GM19240 (cell line): ENCODE data around the gene HINT1.
"Not testable (repeated sequence)": the region's sequence is repeated elsewhere in the genome, so short reads cannot be mapped to it uniquely, and the experiment has no call there.

Experiments
- DNase-seq: peaks from one replicate; pipeline ENCODE4 v3.0.0; 2011; ENCODE audit warnings: low spot score; ENCODE audit not compliant: insufficient read length

The HINT1 gene

DNA sequence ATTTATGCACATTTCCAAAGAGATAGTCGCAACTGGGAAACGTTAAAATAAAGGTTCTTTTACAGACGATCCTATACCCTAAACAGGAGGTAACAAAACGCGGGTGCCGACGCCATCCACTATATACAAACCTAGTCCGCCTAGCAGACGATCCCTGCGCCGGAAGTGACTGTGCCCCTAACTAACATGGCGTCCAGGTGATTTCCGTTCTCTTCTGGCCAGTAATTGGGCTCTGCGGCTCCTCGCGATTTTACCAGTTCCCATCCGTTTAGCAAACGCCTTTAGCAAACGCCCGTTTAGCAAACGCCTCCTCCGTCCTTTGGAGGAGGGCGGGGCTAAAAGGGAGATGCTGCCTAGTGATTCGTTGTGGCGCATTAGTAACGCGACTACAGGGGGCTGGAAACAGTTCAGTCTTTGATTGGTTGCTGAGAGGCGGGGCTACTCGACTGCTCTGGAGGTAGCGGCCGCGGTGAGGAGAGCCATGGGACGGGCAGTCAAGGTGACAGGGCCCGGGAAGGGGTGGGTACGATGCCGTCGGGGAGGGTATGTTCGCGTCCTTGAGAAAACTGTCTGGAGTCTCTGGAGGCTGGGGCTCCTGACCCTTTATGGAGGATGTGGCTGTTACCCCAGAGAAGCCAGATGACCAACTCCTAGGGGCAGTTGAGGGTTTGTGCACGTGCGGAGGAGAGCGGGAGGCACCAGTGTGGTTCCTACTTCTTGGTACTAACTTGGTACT is 5.7 kb upstream of the HINT1 start, which contains the start of gene LYRM7:
LYRM7 (plus strand) TSS at position 405 of the 736 bp plus-strand sequence; CDS start at position 482, 77 bp downstream.
- peak; percentile 75 for DNase-seq

- DNase-seq, result no peak
Measured at GRCh38 chr5:131169810-131170539, 4.9 kb upstream of the HINT1 start.

DNA sequence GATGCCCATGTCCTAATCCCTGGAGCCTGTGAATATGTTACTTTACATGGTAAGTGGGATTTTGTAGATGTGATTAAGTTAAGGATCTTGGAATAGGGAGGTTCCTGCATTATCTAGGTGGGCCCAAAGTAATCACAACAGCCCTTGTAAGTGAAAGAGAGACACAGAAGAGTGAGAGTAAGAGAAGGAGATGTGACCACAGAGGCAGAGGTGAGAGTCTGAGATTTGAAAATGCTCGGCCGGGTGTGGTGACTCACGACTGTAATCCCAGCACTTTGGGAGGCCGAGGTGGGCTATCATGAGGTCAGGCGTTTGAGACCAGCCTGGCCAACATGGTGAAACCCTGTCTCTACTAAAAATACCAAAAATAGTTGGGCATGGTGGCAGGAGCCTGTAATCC is 2.6 kb upstream of the HINT1 start:
- DNase-seq, result no peak

DNA sequence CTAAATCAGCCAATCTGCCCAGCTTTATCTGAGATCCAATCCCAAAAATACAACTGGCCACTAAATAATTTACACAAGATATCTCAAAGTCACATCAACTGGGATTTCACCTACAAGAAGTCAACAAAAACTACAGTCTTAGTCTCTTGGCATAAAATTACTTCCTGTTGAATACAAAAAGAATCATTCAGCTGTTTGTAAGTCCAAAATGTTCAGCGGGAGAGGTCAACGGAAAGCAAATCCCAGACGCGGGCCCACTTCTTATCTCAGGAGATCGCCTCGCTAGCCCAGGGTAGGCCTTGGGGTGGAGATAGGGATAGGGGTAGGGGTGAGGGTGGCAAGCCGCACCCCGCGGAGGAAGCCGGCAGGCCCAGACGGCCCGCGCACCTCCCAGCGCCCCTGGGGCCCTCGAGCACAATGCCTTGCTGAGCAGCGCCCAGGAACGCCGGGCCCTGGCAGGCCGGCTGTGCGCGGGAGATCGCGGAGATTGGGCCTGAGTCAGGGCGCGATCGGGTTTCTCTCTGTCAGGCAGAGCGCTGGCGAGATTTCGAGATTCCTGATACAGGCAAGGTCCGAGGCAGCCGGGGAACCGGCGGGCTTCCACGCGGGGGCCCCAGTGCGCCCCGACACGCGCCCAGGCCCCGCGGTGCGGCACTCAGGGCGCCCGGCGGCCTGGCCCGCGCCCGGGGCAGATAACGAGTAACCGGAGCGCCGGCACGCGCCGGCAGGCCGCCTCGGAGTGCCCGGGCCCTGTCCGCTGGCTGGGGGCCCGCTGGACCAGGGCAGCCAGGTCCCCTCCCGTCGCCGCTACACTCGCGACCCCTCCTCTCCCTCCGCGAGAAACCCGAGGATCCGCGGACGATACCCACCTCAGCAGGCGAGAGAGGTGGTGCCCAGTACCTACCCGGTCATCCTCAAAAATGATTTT is 601 bp downstream of the HINT1 start:
- peak; percentile 26 for DNase-seq

DNA sequence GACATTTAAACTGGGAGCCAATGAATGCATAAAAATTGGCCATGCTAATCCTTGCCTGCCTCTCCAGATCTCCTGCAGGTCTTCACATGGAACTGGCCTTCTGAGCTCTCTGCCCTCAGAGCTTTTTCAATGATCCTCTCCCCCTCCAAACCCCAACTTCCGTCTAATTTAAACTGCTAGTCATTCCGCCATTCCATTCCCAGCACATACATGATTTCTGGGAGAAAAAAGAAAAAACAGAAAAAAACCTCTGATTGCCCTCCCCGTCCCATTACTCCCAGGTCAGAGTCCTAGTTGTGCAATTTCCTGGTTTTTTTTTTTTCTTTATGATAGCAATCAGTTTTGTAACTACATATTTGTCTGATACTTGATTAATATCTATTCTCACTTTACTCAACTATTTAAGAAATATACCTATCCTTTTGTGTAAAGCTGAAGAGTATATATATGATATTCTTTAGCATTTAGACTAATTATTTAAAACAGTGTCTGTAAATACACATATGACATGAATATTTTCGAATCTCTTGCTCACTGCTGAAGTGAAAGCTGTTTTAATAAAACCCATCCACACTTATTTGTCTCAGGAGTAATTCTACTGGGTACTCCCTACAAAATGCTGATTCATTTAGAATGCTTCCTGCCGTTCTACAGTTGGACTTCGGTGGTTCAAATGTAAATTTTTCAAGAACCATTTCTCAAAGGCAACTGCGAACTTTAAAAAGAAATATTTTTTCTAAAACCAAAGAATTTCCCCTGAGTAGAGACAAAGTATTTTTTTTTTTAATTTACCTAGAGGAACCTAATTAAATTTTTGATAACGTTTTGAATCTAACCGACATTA is 1.6 kb downstream of the HINT1 start:
- no peak for DNase-seq

- no peak for DNase-seq
Measured at GRCh38 chr5:131160134-131160533, 4.9 kb downstream of the HINT1 start.

GRCh38 chr5:131156957-131157356 is 8.1 kb downstream of the HINT1 start:
- no peak for DNase-seq

- DNase-seq, result no peak
Measured at GRCh38 chr5:131156385-131156784, 8.7 kb downstream of the HINT1 start.

DNA sequence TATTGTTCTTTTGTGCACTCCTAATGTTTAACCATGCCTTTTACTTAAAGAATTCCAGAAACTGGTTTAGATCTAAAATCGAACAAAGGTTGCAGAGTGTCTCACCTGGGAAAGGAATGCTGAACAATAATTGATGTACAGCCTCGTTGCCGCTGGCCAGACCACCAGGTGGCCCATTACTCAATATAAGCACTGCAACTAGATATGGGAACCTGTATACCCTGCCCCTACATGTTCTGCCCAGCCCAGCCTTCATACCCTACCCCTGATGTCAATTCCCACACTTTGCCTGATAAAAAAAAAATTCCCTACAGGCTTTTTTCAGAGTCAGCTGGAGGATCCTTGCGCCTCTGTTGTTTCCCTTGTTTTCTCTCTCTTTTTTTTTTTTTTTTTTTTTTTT is 13.8 kb downstream of the HINT1 start:
- no peak for DNase-seq

DNA sequence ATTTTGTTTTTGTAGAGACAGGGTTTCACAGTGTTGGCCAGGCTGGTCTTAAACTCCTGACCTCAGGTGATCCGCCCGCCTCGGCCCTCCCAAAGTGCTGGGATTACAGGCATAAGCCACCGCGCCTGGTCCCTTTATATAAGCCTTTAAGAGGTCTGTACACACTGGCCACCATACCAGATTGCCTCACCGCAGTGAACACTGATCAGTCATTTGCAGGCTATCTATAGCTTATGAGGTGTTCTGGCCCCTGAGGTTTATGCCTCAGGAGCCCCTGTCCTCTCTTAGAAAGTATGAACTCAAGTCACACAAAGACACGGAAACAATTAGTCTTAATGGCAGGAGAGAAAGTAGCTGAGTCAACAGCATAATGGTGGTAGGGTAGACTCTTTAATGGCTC is 14.6 kb downstream of the HINT1 start:
- no peak for DNase-seq

- DNase-seq, result no peak
Measured at GRCh38 chr5:131148835-131149234, 16.2 kb downstream of the HINT1 start.

DNA sequence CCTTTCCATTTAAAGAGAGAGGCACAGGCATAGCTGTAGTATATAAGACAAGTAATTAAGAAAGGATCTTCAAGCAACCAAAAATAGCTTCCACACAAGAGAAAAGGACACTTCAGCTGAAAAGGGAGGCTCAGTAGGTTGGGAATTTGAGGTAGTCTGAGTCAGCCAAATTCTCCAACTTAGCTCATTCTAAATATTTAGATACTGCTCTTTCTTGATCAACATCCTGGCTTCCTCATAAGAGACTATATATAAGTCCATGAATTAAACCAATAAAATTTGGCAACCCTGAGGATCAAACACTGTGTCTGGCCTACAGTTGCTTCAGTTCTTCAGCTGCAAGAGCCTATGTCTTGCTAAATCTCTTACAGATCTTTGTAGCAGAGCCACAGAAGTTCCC is 17.8 kb downstream of the HINT1 start:
- DNase-seq, result no peak

- no peak for DNase-seq
Measured at GRCh38 chr5:131142970-131143617, 22.0 kb downstream of the HINT1 start.

DNA sequence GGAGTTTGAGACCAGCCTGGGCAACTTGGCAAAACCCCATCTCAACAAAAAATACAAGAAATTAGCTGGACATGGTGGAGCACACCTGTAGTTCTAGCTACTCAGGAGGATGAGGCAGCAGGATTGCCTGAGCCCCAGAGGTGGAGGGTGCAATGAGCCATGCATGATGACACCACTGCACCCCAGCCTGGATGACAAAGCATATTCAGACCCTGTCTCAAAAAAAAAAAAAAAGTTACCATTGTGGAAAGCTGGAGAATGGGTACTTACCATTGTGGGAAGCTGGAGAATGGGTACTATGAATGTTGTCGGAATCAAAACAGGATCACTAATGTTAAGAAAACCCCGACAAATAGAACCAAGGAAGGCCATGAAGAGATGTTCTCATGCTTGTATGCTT is 25.7 kb downstream of the HINT1 start:
- DNase-seq, result no peak

DNA sequence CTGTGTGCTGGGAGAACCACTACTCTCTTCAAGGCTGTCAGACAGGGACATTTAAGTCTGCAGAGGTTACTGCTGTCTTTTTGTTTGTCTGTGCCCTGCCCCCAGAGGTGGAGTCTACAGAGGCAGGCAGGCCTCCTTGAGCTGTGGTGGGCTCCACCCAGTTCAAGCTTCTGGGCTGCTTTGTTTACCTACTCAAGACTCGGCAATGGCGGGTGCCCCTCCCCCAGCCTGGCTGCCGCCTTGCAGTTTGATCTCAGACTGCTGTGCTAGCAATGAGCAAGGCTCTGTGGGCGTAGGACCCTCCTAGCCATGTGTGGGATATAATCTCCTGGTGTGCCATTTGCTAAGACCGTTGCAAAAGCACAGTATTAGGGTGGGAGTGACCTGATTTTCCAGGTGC is 26.6 kb downstream of the HINT1 start:
- DNase-seq, result not testable (repeated sequence)

DNA sequence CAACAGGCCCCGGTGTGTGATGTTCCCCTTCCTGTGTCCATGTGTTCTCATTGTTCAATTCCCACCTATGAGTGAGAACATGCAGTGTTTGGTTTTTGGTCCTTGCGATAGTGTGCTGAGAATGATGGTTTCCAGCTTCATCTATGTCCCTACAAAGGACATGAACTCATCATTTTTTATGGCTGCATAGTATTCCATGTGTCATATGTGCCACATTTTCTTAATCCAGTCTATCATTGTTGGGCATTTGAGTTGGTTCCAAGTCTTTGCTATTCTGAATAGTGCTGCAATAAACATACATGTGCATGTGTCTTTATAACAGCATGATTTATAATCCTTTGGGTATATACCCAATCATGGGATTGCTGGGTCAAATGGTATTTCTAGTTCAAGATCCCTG is 32.0 kb downstream of the HINT1 start:
- DNase-seq, result not testable (repeated sequence)

DNA sequence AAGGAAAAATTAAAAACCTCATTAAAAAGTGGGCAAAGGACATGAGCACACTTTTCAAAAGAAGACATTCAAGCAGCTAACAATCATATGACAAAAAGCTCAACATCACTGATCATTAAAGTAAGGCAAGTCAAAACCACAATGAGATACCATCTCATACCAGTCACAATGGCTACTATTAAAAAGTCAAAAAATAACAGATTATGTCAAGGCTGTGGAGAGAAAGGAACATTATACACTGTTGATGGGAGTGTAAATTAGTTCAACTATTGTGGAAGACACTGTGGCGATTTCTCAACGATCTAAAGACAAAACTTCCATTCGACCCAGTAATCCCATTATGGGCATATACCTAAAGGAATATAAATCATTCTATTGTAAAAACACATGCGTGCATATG is 35.8 kb downstream of the HINT1 start:
- DNase-seq, result no peak

DNA sequence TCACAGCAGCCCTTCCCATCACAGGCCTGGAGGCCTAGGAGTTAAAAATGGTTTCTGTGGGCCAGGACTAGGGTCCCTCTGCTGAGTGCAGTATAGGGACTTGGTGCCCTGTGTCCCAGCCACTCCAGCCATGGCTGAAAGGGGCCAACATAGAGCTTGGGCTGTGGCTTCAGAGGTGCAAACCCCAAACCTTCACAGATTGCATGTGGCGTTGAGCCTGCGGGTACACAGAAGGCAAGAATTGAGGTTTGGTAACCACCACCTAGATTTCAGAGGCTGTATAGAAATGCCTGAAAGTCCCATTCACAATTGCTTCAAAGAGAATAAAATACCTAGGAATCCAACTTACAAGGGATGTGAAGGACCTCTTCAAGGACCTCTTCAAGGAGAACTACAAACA is 37.8 kb downstream of the HINT1 start:
- not testable (repeated sequence) for DNase-seq

DNA sequence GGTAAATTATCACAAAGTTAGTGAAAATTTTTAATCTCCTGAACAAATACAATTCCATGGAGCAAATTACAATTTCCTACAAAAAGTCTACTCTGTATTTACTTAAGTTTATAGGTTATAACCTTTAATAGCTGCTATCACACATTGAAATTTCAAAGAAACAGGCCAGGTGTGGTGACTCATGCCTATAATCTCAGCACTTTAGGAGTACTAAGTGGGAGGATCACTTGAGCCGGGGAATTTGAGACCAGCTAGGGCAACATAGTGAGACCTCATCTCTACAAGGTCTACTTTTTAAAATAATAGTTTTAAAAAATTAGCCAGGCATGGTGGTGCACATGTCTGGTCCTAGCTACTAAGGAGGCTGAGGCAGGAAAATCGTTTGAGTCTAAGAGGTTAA is 50.3 kb downstream of the HINT1 start:
- no peak for DNase-seq

- no peak for DNase-seq
Measured at GRCh38 chr5:131112424-131112823, 52.6 kb downstream of the HINT1 start.

DNA sequence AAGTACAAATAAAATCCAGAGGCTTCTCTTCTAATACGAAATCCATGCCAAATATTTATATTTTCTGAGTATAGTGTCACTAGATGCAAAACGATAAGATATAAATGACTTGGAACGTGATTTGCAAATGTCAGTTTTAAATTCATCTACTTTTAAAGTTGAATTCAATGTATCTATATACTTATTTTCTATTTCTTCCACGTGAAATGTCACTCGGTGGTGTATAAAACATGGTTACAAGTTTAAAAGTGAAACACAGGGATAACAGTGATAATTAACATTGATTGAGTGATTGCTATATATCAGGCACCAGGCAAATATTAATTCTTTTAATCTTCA is 54.8 kb downstream of the HINT1 start:
- no peak for DNase-seq
